ENCODE data around the gene ANAPC10.
A peak's percentile ranks its signal among the peaks of the same experiment; 100 is the strongest.

Gene ANAPC10

DNA sequence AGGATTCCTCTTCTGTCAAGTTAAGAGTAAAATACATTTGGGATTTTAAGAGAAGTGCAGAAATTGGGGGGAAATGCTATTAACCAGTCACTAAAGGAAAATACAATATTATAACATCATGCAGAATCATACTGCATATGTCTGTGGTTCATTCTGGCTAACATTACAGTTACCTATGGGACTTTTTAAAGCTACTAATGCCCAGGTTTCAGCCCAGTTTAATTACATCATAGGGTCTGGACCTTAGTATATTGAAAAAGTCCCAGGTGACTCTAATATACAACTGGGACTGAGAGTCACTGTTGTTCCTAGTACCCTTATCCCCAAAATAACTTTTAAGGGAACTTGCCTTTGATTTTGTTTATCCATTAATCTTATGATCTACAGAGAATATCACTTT is 10.1 kb upstream of the ANAPC10 start:
- no peak overlapping the region for H3K4me3 ChIP-seq (ENCODE audit: low read depth, low read length)
- DNase-seq (ENCODE audit: low read depth): no peak
- TF ChIP-seq, protein P1, sequence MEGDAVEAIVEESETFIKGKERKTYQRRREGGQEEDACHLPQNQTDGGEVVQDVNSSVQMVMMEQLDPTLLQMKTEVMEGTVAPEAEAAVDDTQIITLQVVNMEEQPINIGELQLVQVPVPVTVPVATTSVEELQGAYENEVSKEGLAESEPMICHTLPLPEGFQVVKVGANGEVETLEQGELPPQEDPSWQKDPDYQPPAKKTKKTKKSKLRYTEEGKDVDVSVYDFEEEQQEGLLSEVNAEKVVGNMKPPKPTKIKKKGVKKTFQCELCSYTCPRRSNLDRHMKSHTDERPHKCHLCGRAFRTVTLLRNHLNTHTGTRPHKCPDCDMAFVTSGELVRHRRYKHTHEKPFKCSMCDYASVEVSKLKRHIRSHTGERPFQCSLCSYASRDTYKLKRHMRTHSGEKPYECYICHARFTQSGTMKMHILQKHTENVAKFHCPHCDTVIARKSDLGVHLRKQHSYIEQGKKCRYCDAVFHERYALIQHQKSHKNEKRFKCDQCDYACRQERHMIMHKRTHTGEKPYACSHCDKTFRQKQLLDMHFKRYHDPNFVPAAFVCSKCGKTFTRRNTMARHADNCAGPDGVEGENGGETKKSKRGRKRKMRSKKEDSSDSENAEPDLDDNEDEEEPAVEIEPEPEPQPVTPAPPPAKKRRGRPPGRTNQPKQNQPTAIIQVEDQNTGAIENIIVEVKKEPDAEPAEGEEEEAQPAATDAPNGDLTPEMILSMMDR (IDR thresholded peaks at IDR 0.05; ENCODE audit: low read depth, low read length, missing control alignments): no peak

DNA sequence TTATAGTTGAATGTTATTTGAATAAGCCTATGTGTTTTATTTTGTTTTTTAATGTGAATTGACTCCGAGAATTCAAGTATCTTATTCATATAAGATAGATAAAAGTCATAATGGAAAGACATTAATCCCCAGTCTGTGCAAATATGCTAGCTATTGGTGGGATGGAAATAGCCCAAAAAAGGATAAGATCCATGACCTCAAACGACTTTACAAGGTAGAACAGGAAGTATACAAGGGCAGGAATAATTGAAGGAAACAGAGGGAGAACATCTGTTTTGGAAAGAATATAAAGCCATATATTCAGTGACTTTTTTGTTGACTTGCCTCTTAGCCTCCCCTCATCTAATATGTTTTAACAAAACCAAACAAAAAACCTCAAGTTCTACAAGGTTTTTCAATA is 9.1 kb upstream of the ANAPC10 start:
- no peak overlapping the region for H3K4me3 ChIP-seq (ENCODE audit: low read depth, low read length)
- TF ChIP-seq, protein P1 (IDR thresholded peaks at IDR 0.05; ENCODE audit: low read depth, low read length, missing control alignments): no peak
- DNase-seq (ENCODE audit: low read depth): no peak

DNA sequence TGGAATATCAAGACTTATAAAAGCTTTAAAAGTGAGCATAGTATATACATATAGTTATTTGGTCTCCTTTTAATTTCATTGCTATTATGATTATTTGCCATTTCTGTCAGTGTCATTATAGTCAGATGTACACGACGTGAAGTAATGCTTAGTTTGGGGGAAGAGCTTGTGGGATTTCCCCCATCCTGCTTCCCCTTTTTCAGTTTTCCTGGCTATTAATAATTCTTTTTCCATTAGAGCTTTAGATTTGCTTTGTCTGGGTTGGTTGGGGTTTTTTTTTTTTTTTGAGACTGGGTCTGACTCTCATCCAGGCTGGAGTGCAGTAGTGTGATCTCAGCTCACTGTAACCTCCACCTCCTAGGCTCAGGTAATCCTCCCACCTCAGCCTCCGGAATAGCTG is 5.5 kb upstream of the ANAPC10 start:
- TF ChIP-seq, protein P1 (IDR thresholded peaks at IDR 0.05; ENCODE audit: low read depth, low read length, missing control alignments): no peak
- no peak overlapping the region for H3K4me3 ChIP-seq (ENCODE audit: low read depth, low read length)
- no peak for DNase-seq (ENCODE audit: low read depth)

DNA sequence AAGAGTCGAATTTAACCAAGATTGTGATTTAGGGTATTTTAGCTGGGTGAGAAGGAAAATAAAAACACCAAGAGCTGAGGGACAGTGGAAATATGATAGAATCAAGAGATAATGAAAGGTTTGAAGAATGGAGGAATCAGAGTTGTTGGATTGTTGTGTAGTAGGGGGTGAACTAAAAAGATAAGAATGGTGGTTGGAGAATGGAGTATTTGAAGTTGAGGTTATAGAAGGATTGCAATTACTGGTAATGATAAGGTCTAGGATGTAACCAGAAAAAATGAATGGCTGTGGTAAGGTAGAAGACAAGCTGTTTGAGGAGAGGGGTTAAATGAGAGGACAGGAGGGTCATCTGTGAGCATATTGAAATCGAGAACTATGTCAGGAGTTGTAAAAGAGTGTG is 4.6 kb upstream of the ANAPC10 start:
- H3K4me3 ChIP-seq (ENCODE audit: low read depth, low read length): no peak overlapping the region
- no peak for DNase-seq (ENCODE audit: low read depth)
- TF ChIP-seq, protein P1 (IDR thresholded peaks at IDR 0.05; ENCODE audit: low read depth, low read length, missing control alignments): no peak

DNA sequence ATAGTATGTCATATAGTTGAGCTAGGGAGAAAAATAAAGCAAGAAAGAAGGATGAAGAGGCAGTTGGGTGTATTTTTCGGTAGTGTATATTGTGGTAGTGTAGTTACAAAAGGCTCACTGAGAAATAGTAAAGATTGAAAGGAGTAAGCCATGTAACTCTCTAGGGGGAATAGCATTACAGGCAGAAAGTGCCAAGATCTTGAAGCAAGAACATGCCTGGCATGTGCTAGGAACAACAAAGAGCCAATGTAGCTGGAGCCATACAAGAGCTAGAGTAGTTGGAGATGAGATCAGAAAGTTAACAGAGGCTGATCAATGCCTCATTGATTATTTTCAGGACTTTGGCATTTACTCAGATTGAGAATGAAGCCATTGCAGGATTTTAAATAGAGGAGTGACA is 3.1 kb upstream of the ANAPC10 start:
- H3K4me3 ChIP-seq (ENCODE audit: low read depth, low read length): no peak overlapping the region
- no peak for DNase-seq (ENCODE audit: low read depth)
- TF ChIP-seq, protein P1 (IDR thresholded peaks at IDR 0.05; ENCODE audit: low read depth, low read length, missing control alignments): no peak

DNA sequence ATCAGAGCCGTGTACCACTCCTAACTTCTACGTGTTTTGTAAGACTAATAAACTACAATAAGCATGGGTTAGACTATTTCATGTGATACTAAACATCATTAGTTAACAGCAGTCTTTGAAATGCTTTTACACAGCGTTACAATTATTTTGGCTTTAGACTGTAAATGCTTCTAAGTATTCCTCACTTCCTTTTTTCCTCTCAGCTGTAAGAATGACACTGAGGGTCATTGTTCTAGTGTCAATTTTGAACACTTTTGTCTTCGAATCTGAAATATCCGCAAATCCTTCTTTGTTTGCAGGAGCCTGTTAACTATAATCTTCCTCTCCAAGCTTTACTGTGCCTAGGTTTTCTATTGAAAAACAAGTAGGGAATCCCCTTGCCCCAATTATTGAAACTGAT is 1.7 kb upstream of the ANAPC10 start:
- TF ChIP-seq, protein P1 (IDR thresholded peaks at IDR 0.05; ENCODE audit: low read depth, low read length, missing control alignments): no peak
- peak overlapping the region; percentile 65 for H3K4me3 ChIP-seq (ENCODE audit: low read depth, low read length)
- peak; percentile 4 for DNase-seq (ENCODE audit: low read depth)

DNA sequence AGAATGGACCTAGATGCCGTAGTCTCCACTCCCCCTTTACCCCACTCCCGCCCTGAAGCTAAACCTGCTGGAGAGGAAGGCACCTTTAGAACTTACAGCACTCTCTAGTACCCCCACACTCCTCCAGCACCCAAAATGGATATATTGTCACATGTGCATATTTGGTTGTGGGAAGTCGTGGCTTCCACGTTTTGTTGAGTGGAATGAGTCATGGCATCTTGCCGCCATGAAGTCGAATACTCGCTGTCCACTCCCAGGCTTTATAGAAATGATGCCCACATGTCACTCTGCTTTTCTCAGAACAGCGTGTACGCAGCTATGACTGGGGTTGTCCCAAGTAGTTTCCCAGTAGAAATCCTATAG is 660 bp upstream of the ANAPC10 start:
- peak; percentile 18 for DNase-seq (ENCODE audit: low read depth)
- TF ChIP-seq, protein P1 (IDR thresholded peaks at IDR 0.05; ENCODE audit: low read depth, low read length, missing control alignments): no peak
- H3K4me3 ChIP-seq (ENCODE audit: low read depth, low read length): peak overlapping the region; percentile 65

Measured in GM12864 (cell line).